Activated T-cell treated with anti-CD3 and anti-CD28 coated beads, Interleukin-2, amount 50 U/mL, for 24 hours (primary cell): ENCODE results near the gene SUMF1.
"Not testable (repeated sequence)": the region's sequence is repeated elsewhere in the genome, so short reads cannot be mapped to it uniquely, and the experiment has no call there.

Experiments used
- DNase-seq: peaks from one replicate; pipeline ENCODE4 v3.0.0-alpha.2; 2020
- H3K27ac Mint-ChIP-seq: 2 replicates; pipeline ENCODE4 v1.8.0; 2020; ENCODE audit warnings: mild to moderate bottlenecking, mixed read lengths
- H3K27me3 Mint-ChIP-seq: 2 replicates; pipeline ENCODE4 v1.8.0; 2020; ENCODE audit warnings: mixed read lengths
- H3K36me3 Mint-ChIP-seq: 2 replicates; pipeline ENCODE4 v1.8.0; 2020; ENCODE audit warnings: low read depth, mixed read lengths
- H3K4me1 Mint-ChIP-seq: 2 replicates; pipeline ENCODE4 v1.8.0; 2020; ENCODE audit warnings: low read depth, mixed read lengths
- H3K4me3 Mint-ChIP-seq: 2 replicates; pipeline ENCODE4 v1.8.0; 2020; ENCODE audit warnings: mild to moderate bottlenecking, moderate library complexity, mixed read lengths
- H3K9me3 Mint-ChIP-seq: 2 replicates; pipeline ENCODE4 v1.8.0; 2020; ENCODE audit warnings: mixed read lengths

Gene SUMF1

DNA sequence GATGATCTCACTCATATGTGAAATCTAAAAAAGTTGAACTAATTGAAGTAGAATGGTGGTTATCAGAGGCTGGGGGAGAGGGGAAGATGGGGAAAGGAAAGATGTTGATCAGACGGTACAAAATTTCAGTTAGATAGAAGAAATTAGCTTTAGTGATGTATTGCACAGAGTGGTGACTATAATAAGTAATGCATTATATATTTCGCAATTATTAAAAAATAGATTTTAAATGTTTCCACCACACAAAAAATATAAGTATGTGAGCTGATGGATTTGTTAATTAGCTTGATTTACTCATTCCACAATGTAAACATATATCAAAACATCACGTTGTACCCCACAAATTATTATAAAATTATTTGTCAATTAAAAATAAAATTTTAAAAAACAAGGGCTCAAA is 8.1 kb downstream of the SUMF1 start:
- no peaks in the 10 kb centered on the region for H3K27me3 Mint-ChIP-seq
- H3K4me1 Mint-ChIP-seq = peaks cover 21% of the 10 kb centered on the region
- H3K27ac Mint-ChIP-seq = no peak overlapping the region

DNA sequence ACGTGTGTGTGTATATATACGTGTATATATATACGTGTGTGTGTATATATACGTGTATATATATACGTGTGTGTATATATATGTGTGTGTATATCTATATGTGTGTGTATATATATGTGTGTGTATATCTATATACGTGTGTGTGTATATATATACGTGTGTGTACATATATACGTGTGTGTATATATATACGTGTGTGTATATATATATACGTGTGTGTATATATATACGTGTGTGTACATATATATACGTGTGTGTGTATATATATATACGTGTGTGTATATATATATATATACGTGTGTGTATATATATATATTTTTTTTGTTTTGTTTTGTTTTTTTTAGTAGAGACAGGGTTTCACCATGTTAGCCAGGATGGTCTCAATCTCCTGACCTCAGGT is 10.3 kb downstream of the SUMF1 start:
- peaks cover 13% of the 10 kb centered on the region for H3K4me1 Mint-ChIP-seq
- not testable (repeated sequence) for DNase-seq, H3K27ac Mint-ChIP-seq, H3K36me3 Mint-ChIP-seq, H3K27me3 Mint-ChIP-seq, H3K4me3 Mint-ChIP-seq, H3K9me3 Mint-ChIP-seq

More for the DNA sequence above, 8.1 kb downstream of the SUMF1 start:
- Mint-ChIP-seq H3K4me3 (no peak overlapping the region), H3K9me3 (no peaks in the 10 kb centered on the region), H3K36me3 (no peaks in the 10 kb centered on the region)
- DNase-seq = no peak

DNA sequence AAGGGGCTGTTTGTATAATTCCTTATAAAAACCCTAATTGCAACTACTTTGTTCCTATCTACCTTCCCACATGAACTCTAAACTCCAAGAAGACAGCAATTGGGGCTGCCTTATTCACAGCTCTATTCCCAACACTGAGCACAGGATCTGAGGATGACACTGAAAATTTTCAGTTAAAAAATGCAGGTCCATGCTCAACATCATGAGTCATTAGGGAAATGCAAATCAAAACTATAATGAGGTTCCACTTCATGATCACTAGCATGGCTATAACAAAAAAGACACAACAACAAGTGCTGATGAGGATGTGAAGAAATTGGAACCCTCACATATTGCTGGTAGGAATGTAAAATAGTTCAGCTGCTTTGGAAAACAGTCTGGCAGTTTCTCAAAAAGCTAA is 12.9 kb downstream of the SUMF1 start:
- H3K9me3 Mint-ChIP-seq = no peaks in the 10 kb centered on the region
- H3K36me3 Mint-ChIP-seq = peaks cover 29% of the 10 kb centered on the region
- H3K4me1 Mint-ChIP-seq = peaks cover 11% of the 10 kb centered on the region
- no peak overlapping the region for H3K4me3 Mint-ChIP-seq
- no peak for DNase-seq
- no peaks in the 10 kb centered on the region for H3K27me3 Mint-ChIP-seq
- no peak overlapping the region for H3K27ac Mint-ChIP-seq

DNA sequence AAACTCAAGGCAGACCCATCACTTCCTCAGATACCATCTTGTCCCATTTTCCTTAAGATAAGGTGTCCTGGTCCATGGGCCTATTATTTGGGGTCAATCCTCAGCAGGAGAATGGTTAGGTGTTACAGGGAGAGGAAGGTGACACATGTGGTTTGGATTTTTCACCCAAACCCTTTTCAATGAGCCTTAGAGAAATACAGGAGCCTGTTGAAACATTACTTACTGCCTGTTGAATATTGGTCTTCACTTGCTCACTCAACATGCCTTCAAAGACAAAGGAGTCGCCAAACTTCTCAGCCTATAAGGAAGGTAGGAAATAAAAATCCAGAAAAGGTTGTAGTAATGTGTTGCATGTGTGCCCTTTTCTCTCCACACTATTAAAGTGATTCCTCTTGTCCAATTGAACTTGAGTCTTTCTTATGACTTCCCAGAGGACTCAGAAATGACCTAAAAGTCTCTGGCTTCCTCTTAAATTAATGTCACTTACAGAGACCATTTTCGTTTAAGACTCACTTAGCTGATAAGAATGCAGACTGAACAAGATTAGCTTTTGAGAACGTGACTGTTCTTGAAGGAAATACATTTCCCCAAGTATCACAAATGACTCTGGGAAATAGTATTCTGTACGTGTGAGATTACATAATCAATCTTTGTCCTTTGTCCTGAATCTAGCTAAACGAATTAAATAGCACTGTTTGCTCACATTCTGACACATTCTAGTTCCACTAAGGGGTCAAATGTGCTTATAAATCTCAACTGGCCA is 17.8 kb downstream of the SUMF1 start:
- H3K27ac Mint-ChIP-seq = no peak overlapping the region
- no peaks in the 10 kb centered on the region for H3K9me3 Mint-ChIP-seq
- peaks cover 62% of the 10 kb centered on the region for H3K36me3 Mint-ChIP-seq
- no peaks in the 10 kb centered on the region for H3K27me3 Mint-ChIP-seq
- peaks cover 6% of the 10 kb centered on the region for H3K4me1 Mint-ChIP-seq
- DNase-seq = no peak
- no peak overlapping the region for H3K4me3 Mint-ChIP-seq

DNA sequence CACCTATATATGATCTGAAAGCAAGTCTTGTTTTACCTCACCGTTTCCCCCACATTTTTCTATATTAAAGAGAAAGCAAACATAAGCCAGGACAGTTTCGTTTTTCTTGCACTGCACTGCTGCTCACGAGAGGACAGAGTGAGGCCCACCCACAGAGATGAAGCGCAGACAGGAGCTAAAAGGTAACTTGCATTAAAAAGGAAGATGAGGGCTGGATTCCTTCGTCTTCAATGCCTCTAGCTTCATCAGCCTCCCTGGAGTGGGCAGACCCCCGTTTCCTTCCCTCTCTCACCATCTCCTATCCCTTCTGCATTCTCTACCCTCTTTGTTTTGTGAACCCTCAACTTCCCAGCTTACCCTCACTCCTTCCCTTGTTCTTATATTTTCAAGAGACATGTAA is 18.9 kb downstream of the SUMF1 start:
- H3K27ac Mint-ChIP-seq = no peak overlapping the region
- no peaks in the 10 kb centered on the region for H3K9me3 Mint-ChIP-seq
- H3K36me3 Mint-ChIP-seq = peaks cover 71% of the 10 kb centered on the region
- H3K4me1 Mint-ChIP-seq = peaks cover 3% of the 10 kb centered on the region
- DNase-seq = no peak
- no peak overlapping the region for H3K4me3 Mint-ChIP-seq
- no peaks in the 10 kb centered on the region for H3K27me3 Mint-ChIP-seq

DNA sequence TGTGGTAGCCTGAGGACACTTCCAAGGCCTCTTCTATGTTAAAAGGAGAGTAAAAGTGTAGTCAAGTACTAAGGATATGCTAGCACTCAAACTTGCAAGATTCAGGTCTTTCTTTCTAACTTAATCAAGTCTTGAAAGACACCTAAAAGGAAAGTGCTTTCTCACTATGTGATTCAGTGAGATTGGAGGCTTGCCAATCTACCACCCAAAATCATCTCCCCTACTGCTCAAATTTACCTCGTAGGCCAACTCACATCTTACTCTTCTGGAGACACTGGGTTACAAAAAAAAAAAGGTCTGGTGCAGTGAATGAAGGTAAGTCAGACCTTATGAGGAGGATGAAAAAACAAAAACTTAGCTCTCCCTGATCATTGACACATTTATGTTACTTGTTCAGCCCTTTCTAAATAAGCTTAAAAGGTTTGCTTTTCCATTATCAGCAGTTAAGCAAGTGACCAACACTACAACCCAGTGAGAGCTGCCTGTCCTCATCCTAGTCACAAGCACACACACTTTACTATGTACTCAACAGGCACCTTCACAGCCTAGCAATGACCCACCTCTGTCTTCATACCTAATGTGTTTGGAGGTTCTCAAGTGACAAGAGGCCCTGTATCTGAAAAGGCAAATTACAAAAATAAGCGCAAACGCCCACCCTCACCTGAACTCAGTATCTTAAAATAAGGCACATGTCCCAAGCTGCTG is 19.6 kb downstream of the SUMF1 start:
- no peaks in the 10 kb centered on the region for H3K27me3 Mint-ChIP-seq
- H3K36me3 Mint-ChIP-seq = peaks cover 69% of the 10 kb centered on the region
- peaks cover 3% of the 10 kb centered on the region for H3K4me1 Mint-ChIP-seq
- peak overlapping the region; percentile 1 for H3K27ac Mint-ChIP-seq
- H3K4me3 Mint-ChIP-seq = no peak overlapping the region
- no peak for DNase-seq
- H3K9me3 Mint-ChIP-seq = no peaks in the 10 kb centered on the region

DNA sequence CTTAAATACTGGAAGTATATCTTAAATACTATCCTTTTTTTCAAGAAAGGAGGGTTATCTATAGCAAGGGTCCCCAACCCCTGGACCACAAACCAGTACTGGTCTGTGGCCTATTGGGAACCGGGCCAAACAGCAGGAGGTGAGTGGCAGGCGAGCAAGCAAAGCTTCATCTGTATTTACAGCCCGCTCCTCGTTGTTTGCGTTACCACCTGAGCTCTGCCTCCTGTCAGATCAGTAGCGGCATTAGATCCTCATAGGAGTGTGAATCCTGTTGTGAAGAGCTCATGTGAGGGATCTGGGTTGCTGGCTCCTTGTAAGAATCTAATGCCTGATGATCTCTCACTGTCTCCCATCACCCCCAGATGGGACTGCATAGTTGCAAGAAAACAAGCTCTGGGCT is 26.1 kb downstream of the SUMF1 start:
- no peak for DNase-seq
- no peaks in the 10 kb centered on the region for H3K27me3 Mint-ChIP-seq
- no peak overlapping the region for H3K4me3 Mint-ChIP-seq
- H3K9me3 Mint-ChIP-seq = no peaks in the 10 kb centered on the region
- no peaks in the 10 kb centered on the region for H3K4me1 Mint-ChIP-seq
- no peak overlapping the region for H3K27ac Mint-ChIP-seq
- peaks cover 46% of the 10 kb centered on the region for H3K36me3 Mint-ChIP-seq

DNA sequence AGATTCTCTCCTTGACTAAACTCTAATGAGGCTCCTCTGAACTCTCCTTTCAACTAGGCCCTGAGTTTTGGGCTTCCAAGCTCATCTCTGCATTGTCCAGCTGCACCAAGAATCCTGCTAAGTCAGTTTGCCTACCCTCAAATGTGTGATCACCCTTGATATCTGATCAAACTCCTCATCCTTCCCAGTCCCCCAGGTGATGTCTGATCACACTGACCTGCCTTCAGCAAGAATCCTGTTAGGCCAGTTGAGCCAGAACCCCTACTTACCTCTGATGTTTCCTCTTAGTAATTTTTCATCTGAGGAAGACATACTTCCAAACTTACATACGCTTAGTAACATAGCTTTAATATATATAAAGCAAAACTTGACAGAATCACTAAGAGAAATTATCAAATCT is 28.8 kb downstream of the SUMF1 start:
- no peak for DNase-seq
- Mint-ChIP-seq H3K9me3 (no peaks in the 10 kb centered on the region), H3K27ac (no peak overlapping the region), H3K36me3 (peaks cover 39% of the 10 kb centered on the region), H3K27me3 (no peaks in the 10 kb centered on the region), H3K4me3 (no peak overlapping the region), H3K4me1 (no peaks in the 10 kb centered on the region)

DNA sequence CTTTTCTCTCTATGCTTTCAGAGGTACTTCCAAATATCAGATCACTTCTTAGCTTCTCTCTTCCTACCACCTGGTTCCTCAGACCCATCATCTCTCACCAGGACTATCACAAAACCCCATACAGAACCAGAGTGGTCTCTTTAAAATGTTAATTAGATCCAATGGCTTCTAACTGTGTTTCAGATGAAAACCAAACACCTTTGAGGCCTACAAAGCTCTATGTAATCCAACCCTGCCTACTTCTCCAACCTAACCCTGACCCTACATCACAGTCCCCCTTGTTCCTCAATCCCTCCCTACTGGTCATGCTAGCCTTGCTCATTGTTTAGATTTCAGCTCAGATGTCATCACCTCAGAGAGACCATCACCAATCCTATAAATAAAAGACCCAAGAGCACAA is 34.8 kb downstream of the SUMF1 start:
- H3K27me3 Mint-ChIP-seq = no peaks in the 10 kb centered on the region
- peaks cover 4% of the 10 kb centered on the region for H3K4me1 Mint-ChIP-seq
- no peak for DNase-seq
- H3K4me3 Mint-ChIP-seq = no peak overlapping the region
- H3K27ac Mint-ChIP-seq = no peak overlapping the region
- H3K36me3 Mint-ChIP-seq = peaks cover 38% of the 10 kb centered on the region
- H3K9me3 Mint-ChIP-seq = no peaks in the 10 kb centered on the region

DNA sequence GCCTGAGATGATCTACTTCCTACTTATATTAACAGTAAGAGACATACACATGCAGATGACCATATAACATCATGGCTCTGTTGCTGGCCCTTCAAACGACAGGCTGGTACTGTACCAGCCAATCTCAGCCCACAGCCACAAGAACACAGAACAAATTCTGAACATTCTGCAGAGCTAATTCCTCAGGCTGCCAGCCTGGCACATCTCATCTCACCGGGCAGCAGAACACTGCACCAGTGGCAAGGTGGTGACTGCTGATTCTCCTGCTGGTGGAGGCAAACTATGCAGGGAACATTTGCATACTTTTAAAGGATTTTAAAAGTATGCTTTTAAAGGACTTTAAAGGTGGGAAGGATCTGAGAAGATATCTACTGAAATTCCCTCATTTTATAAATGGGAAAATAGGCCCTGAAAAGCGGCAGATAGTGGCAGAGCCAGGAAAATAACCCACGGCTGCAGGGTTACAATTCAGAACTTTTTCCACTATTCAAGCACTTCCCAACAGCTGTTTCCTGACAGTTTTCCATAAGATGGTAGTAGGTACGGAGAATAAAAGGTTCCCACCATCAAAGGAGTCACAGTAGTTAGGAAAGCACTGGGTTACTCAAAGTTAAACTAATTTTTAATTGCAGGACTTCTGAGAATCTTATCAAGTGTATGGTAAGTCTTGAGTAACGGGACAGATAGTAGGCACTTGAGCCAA is 37.3 kb downstream of the SUMF1 start:
- H3K27ac Mint-ChIP-seq = no peak overlapping the region
- peaks cover 4% of the 10 kb centered on the region for H3K9me3 Mint-ChIP-seq
- no peak overlapping the region for H3K4me3 Mint-ChIP-seq
- DNase-seq = no peak
- peaks cover 39% of the 10 kb centered on the region for H3K36me3 Mint-ChIP-seq
- H3K4me1 Mint-ChIP-seq = peaks cover 27% of the 10 kb centered on the region
- H3K27me3 Mint-ChIP-seq = no peaks in the 10 kb centered on the region

DNA sequence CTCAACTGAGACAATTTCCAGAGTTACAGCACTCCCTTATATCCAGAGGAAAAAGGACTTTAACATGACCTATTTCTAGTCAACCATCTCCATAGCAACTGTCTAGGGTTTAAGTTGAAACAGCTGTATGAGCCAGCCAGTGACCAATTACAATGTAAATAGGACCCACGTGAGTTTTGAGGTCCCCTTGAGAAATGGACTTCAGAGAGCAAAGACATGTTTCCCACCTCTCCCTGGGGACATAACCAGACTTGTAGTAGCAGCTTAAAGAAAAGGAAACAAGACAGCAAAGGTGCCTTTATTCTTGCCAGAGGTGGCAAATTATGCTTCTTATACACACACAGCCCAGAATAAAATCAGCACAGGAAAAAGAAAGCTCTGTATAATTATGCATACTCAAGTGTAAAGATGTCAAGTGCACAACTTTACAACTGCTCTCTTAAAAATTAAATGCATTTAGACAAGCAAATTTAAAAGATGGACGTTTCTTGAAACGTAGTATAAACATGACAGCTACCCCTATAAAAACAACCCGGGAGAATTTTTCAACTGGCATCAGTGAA is 40.2 kb downstream of the SUMF1 start:
- H3K27me3 Mint-ChIP-seq = no peaks in the 10 kb centered on the region
- H3K27ac Mint-ChIP-seq = peak overlapping the region; percentile 53
- no peak for DNase-seq
- H3K4me3 Mint-ChIP-seq = no peak overlapping the region
- peaks cover 22% of the 10 kb centered on the region for H3K36me3 Mint-ChIP-seq
- peaks cover 44% of the 10 kb centered on the region for H3K4me1 Mint-ChIP-seq
- H3K9me3 Mint-ChIP-seq = peaks cover 4% of the 10 kb centered on the region

DNA sequence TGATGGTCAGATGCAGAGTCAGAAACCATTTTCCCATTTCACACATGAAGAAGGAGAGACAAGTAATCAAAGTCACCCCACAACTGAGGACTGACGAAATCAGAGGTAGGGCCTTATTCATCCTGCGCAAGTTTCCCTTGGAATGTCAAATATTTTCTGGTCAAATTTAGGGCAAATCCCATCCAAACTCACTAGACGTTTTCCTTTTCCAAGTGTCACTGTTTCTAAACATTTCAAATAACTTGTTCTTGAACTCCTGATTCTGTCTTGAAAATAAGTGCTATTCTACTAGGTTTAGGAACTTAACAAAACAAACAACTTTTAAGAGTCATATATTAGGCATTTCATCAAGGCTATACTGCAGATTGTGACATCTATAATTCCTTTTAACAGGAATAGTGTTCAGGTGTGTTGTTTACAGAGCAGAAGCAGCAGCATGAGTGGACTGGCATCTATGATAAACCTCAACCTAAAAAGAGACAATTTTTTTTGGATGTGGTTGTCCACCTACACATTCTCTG is 40.7 kb downstream of the SUMF1 start:
- Mint-ChIP-seq H3K4me1 (peaks cover 49% of the 10 kb centered on the region), H3K36me3 (peaks cover 19% of the 10 kb centered on the region), H3K4me3 (no peak overlapping the region), H3K27me3 (no peaks in the 10 kb centered on the region), H3K9me3 (peaks cover 4% of the 10 kb centered on the region), H3K27ac (peak overlapping the region; percentile 61)
- no peak for DNase-seq

DNA sequence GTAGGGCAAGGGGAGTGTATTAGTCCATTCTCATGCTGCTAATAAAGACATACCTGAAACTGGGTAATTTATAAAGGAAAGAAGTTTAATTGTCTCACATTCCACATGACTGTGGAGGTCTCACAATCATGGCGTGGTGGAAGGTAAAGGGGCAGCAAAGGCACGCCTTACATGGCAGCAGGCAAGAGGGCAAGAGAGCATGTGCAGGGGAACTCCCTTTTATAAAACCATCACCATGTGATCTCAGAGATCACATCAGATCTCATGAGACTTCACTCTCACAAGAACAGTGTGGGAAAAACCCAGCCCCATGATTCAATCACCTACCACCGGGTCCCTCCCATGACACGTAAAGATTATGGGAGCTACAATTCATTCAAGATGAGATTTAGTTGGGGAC is 41.4 kb downstream of the SUMF1 start:
- no peaks in the 10 kb centered on the region for H3K27me3 Mint-ChIP-seq
- H3K27ac Mint-ChIP-seq = peak overlapping the region; percentile 61
- peaks cover 4% of the 10 kb centered on the region for H3K9me3 Mint-ChIP-seq
- no peak overlapping the region for H3K4me3 Mint-ChIP-seq
- H3K36me3 Mint-ChIP-seq = peaks cover 16% of the 10 kb centered on the region
- H3K4me1 Mint-ChIP-seq = peaks cover 55% of the 10 kb centered on the region
- DNase-seq = no peak

DNA sequence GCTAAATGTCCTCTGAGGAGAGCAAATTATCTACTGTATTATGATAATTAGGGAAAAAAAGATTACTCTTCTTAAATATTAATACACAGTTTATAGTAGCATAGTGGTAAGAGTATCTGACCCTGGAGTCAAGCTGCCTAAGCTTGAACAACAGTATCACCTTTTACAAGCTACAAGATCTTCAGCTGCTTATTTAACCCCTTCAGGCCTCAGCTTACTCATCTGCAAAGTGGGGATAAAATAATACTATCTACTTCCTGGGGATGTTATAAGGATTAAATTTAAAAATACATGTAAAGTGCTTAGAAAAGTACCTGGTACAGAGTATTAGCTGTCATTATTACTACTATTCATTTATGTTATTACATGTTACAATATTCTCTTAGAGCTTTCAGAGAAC is 42.0 kb downstream of the SUMF1 start:
- peaks cover 4% of the 10 kb centered on the region for H3K9me3 Mint-ChIP-seq
- DNase-seq = no peak
- H3K4me1 Mint-ChIP-seq = peaks cover 59% of the 10 kb centered on the region
- H3K4me3 Mint-ChIP-seq = no peak overlapping the region
- peaks cover 13% of the 10 kb centered on the region for H3K36me3 Mint-ChIP-seq
- no peak overlapping the region for H3K27ac Mint-ChIP-seq
- no peaks in the 10 kb centered on the region for H3K27me3 Mint-ChIP-seq
